Fibroblast of lung (primary cell): ENCODE results near the gene SRRD.

Experiments used
- EZH2 ChIP-seq: IDR thresholded peaks from 2 replicates; pipeline ENCODE4 v1.5.1; 2012; ENCODE audit warnings: low read length, control low read depth, mild to moderate bottlenecking; ENCODE audit errors: missing control alignments
- TF ChIP-seq, protein P1 (sequence below), 2 donors: IDR thresholded peaks in 1 of 2; conservative IDR thresholded peaks in 1 of 2; 1 replicate in 1 of 2; 2 replicates in 1 of 2; pipeline ENCODE4 v1.5.1; 2011 to 2012; ENCODE audit warnings: low read length in 2 of 2, control low read depth in 1 of 2, inconsistent platforms in 1 of 2, low read depth in 1 of 2, mild to moderate bottlenecking in 1 of 2

DNA sequence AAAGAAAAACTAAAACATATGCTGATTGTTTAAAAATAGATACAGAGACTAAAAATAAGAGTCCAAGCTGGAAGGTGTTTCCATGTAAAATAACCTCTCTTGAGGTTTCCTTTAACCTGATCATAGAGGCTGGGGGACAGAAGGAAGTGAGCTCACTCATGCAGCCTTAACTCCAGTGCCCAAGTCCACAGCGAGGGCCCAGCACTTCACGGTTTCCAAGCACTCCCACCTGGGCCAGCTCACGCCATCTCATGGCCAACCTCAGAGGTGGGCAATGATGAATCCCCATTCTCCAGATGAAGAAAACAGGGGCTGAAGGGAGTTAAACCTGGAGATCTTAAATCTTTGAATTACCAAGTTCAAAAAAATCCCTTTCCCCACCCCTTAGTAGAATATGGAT, 43.5 kb downstream of the SRRD start:
- TF ChIP-seq, protein P1, sequence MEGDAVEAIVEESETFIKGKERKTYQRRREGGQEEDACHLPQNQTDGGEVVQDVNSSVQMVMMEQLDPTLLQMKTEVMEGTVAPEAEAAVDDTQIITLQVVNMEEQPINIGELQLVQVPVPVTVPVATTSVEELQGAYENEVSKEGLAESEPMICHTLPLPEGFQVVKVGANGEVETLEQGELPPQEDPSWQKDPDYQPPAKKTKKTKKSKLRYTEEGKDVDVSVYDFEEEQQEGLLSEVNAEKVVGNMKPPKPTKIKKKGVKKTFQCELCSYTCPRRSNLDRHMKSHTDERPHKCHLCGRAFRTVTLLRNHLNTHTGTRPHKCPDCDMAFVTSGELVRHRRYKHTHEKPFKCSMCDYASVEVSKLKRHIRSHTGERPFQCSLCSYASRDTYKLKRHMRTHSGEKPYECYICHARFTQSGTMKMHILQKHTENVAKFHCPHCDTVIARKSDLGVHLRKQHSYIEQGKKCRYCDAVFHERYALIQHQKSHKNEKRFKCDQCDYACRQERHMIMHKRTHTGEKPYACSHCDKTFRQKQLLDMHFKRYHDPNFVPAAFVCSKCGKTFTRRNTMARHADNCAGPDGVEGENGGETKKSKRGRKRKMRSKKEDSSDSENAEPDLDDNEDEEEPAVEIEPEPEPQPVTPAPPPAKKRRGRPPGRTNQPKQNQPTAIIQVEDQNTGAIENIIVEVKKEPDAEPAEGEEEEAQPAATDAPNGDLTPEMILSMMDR (conservative IDR thresholded peaks at IDR 0.05 in 1 of 2, IDR thresholded peaks at IDR 0.05 in 1 of 2; ENCODE audit: low read depth in 1 of 2, low read length in 2 of 2) = no peak
- no peak for TF ChIP-seq EZH2
